B cell (primary cell): ENCODE measurements around the gene CDK5RAP2. TPM values are rescaled to one million over a fixed set of nuclear protein-coding genes. Genes with fewer than 3 reads are reported as not detected.
"Not testable (repeated sequence)": the region's sequence is repeated elsewhere in the genome, so short reads cannot be mapped to it uniquely, and the experiment has no call there.

Experiments used
- ATAC-seq: fragments of 200-7000 bp; cut with Tn5 transposase; one replicate; pipeline ENCODE4 v1.10.0; 2021; ENCODE audit warnings: low read depth, mild to moderate bottlenecking, moderate number of reproducible peaks, moderate library complexity
- CTCF ChIA-PET: fragments of 350-600 bp; sonication (Branson Sonifier 250); formaldehyde crosslinking; loops from one replicate; lab custom pipeline; 2021; ENCODE audit warnings: antibody characterized with exemption, inconsistent platforms; lab: Charles Lee
- POLR2A ChIA-PET: fragments of 350-600 bp; sonication (Branson Sonifier 250); formaldehyde crosslinking; loops from one replicate; lab custom pipeline; 2021; ENCODE audit warnings: antibody characterized with exemption; lab: Charles Lee
- DNase-seq: peaks from one replicate; pipeline ENCODE4 v3.0.0; 2013
- H2AFZ ChIP-seq: 2 replicates; pipeline ENCODE4 v1.6.1; 2012; ENCODE audit warnings: mild to moderate bottlenecking, low read depth, low read length; ENCODE audit not compliant: insufficient read depth, poor library complexity, severe bottlenecking
- H3K27ac ChIP-seq, 2 donors: 1 replicate in 1 of 2; 2 replicates in 1 of 2; pipeline ENCODE4 v1.5.1; 2012 to 2013; ENCODE audit warnings: low read length in 2 of 2, mild to moderate bottlenecking in 2 of 2, moderate library complexity in 1 of 2
- H3K27me3 ChIP-seq, 4 experiments: fragments of 200-600 bp in 1 of 4; sonication (generic) in 1 of 4; replicated peaks in 1 of 4; 1 replicate in 2 of 4; 2 replicates in 2 of 4; pipeline versions ENCODE4 v1.6.1 to v1.7.0; 2013 to 2016; ENCODE audit warnings: low read length in 3 of 4, mild to moderate bottlenecking in 2 of 4, mixed read lengths in 1 of 4, moderate library complexity in 1 of 4; ENCODE audit not compliant: insufficient read depth in 4 of 4, control insufficient read depth in 3 of 4; ENCODE audit errors: control extremely low read depth in 1 of 4
- H3K36me3 ChIP-seq, 2 experiments: replicated peaks in 1 of 2; 1 replicate in 1 of 2; 2 replicates in 1 of 2; pipeline versions ENCODE4 v1.6.1 to v1.7.1; 2013; ENCODE audit warnings: low read length in 1 of 2; ENCODE audit not compliant: insufficient read depth in 2 of 2, control insufficient read depth in 1 of 2; ENCODE audit errors: control extremely low read depth in 1 of 2, extremely low read depth in 1 of 2
- H3K4me1 ChIP-seq, 2 donors: fragments of 200-600 bp in 1 of 2; sonication (generic) in 1 of 2; 1 replicate in 1 of 2; 2 replicates in 1 of 2; pipeline versions ENCODE4 v1.5.1 to v1.6.1; 2013 to 2017; ENCODE audit warnings: low read length in 2 of 2; ENCODE audit not compliant: control insufficient read depth in 2 of 2, insufficient read depth in 2 of 2
- H3K4me2 ChIP-seq: replicated peaks from 2 replicates; pipeline ENCODE3; 2012; ENCODE audit warnings: mild to moderate bottlenecking, low read depth, low read length; ENCODE audit not compliant: poor library complexity, severe bottlenecking
- H3K4me3 ChIP-seq, 5 experiments: fragments of 200-600 bp in 1 of 5; sonication (generic) in 1 of 5; 1 replicate in 3 of 5; 2 replicates in 2 of 5; pipeline versions ENCODE4 v1.5.1 to v1.7.0; 2011 to 2016; ENCODE audit warnings: low read length in 4 of 5, mild to moderate bottlenecking in 4 of 5, low read depth in 2 of 5, control low read depth in 1 of 5, moderate library complexity in 1 of 5; ENCODE audit not compliant: insufficient read depth in 1 of 5; ENCODE audit errors: control extremely low read depth in 1 of 5, extremely low read depth in 1 of 5
- H3K79me2 ChIP-seq: fragments of 200-600 bp; sonication (generic); one replicate; pipeline ENCODE4 v1.6.0; 2016; ENCODE audit warnings: low read length; ENCODE audit not compliant: control insufficient read depth, insufficient read depth
- H3K9ac ChIP-seq: fragments of 200-600 bp; sonication (generic); 2 replicates; pipeline ENCODE4 v1.6.1; 2017; ENCODE audit warnings: mild to moderate bottlenecking, low read length, moderate library complexity
- H3K9me3 ChIP-seq, 3 donors: one replicate each; pipeline versions ENCODE4 v1.6.1 to v1.7.1; 2013; ENCODE audit warnings: low read length in 2 of 3; ENCODE audit not compliant: control insufficient read depth in 2 of 3, insufficient read depth in 1 of 3; ENCODE audit errors: control extremely low read depth in 1 of 3
- H4K20me1 ChIP-seq: 2 replicates; pipeline ENCODE4 v1.6.0; 2012; ENCODE audit warnings: mild to moderate bottlenecking, low read length; ENCODE audit not compliant: insufficient read depth, control insufficient read depth, poor library complexity, severe bottlenecking
- H3K27ac Mint-ChIP-seq: one replicate; pipeline ENCODE4 v1.8.0; 2021; ENCODE audit warnings: mixed read lengths
- H3K27me3 Mint-ChIP-seq: one replicate; pipeline ENCODE4 v1.8.0; 2021; ENCODE audit warnings: mixed read lengths
- H3K4me1 Mint-ChIP-seq: one replicate; pipeline ENCODE4 v1.8.0; 2021; ENCODE audit warnings: mixed read lengths
- H3K4me3 Mint-ChIP-seq: one replicate; pipeline ENCODE4 v1.8.0; 2021; ENCODE audit warnings: mixed read lengths
- H3K9me3 Mint-ChIP-seq: one replicate; pipeline ENCODE4 v1.8.0; 2022; ENCODE audit warnings: mixed read lengths; ENCODE audit not compliant: insufficient read depth
- EZH2 ChIP-seq: IDR thresholded peaks from 2 replicates; pipeline ENCODE4 v1.6.1; 2012; ENCODE audit warnings: borderline replicate concordance, low read depth, mild to moderate bottlenecking, moderate library complexity, low read length; ENCODE audit not compliant: insufficient read depth, poor library complexity, severe bottlenecking
- WGBS: methylation state at CpG from one replicate; pipeline ENCODE4 v1.1.5; 2013; ENCODE audit warnings: missing lambda C conversion rate; ENCODE audit not compliant: insufficient coverage; 5-methylcytosine and 5-hydroxymethylcytosine counted together
- intact Hi-C: fragments of 100-400 bp; cut with micrococcal nuclease; formaldehyde crosslinking; loops from one replicate; pipeline ENCODE4 v1.10.0; 2022
- polyA minus RNA-seq: library from RNA; depleted of rRNA, polyadenylated mRNA; stranded (reverse); fragments of >200 nt; gene quantifications from 2 replicates; pipeline ENCODE4 v1.2.3, GENCODE V29; 2012
- polyA plus RNA-seq: library from polyadenylated mRNA; depleted of rRNA; stranded (reverse); fragments of >200 nt; gene quantifications from 2 replicates; pipeline ENCODE4 v1.2.3, GENCODE V29; 2012
- total RNA-seq, 2 donors: library from RNA; stranded (reverse); fragments of 120-200 nt in 1 of 2; gene quantifications; 1 replicate in 1 of 2; 2 replicates in 1 of 2; pipeline versions ENCODE4 v1.2.3 to v1.2.4, GENCODE V29; 2013 to 2022
- TF ChIP-seq, protein P1 (sequence below): fragments of 200-600 bp; IDR thresholded peaks from one replicate; pipeline ENCODE4 v1.8.0; 2022; ENCODE audit warnings: antibody characterized with exemption, mild to moderate bottlenecking

CDK5RAP2 gene
- total RNA-seq: 116 and 122 TPM in 2 replicates
- 42.0 TPM for total RNA-seq (2013)
- polyA plus RNA-seq: 31.3 and 46.9 TPM in 2 replicates
- polyA minus RNA-seq: 24.1 and 40.3 TPM in 2 replicates

DNA sequence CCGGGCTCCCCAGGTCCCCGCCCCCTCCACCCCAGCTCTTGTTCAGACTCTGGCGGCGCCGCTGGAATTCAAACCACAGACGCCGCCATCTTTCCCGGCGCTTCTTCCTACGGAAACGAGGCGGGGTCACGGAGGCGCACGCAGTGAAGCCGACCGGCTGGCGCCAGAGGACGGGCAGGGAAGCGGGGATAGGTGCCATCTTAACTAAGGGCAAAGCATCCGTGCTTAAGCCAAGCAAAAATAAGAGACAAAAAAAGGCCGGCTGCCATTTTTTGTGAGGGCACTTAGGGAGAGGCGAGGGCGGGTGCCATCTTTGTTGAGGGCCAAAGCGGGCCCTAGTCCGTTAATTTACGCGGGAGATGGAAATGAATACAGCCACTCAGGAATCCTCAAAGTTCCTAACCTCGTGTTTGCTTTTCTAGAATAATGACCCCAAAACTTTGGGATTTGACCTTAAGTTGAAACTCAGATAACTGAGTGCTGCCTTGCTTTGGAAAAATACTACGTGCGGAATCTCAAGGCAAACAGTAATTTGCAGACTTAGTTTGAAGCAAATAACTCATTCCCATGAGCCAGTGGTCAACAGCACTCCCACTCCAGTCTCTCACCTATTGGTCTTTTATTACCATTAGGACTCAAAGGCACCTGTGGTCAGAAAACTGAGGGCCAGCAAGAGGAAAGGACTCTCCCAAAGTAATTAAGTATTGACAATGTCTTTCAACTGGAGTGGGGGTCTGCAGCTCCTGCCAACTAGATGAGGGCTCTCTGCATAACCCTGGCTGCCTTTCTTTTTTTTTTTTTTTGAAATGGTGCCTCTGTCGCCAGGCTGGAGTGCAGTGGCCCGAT lies at the start of gene CDK5RAP2:
TSS of gene CDK5RAP2 (minus strand) at position 117 of the 846 bp plus-strand sequence. CDS start 189 bp downstream, outside the sequence.
- intact Hi-C loops: loop anchor here (1.0 to 5.0 kb wide), 3 partner anchors 134 to 1687 kb away; partner anchors contain the start of gene MEGF9

DNA sequence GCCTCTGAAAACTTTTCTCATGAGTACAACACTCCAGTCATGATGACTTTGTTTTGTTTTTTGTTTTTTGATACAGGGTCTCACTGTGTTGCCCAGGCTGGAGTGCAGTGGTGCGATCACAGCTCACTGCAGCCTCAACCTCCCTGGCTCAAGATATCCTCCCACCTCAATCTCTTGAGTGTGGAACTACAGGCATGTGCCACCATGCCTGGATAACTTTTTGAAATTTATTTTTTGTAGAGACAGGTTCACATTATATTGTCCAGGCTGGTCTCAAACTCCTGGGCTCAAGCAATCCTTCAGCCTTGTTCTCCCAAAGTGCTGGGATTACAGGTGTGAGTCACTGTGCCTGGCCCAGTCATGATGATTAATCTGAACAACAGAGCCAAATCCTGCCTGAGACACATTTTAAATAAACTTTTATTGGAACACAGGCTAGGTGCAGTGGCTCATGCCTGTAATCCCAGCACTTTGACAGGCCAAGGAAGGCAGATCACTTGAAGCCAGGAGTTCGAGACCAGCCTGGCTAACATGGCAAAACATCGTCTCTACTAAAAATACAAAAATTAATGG lies 49.0 kb upstream of the CDK5RAP2 start:
- DNase-seq, H3K4me1 ChIP-seq, intact Hi-C loops, H3K4me2 ChIP-seq, H2AFZ ChIP-seq, H3K9ac ChIP-seq, H3K9me3 Mint-ChIP-seq, H3K79me2 ChIP-seq, H3K36me3 ChIP-seq, H3K27ac ChIP-seq, ATAC-seq, H3K27ac Mint-ChIP-seq, H3K27me3 ChIP-seq, H4K20me1 ChIP-seq, POLR2A ChIA-PET, H3K9me3 ChIP-seq, CTCF ChIA-PET, H3K4me3 ChIP-seq, H3K4me3 Mint-ChIP-seq, H3K4me1 Mint-ChIP-seq, H3K27me3 Mint-ChIP-seq: not testable (repeated sequence)
- 100% methylated on average over 2 of the region's 3 CpGs for WGBS

More for the DNA sequence above, at the start of gene CDK5RAP2:
- Histone ChIP-seq H3K9me3 (no peaks in the 10 kb centered on the region), H3K4me1 (peaks cover 27 to 31% of the 10 kb centered on the region in 2 donors), H3K27me3 (no peaks in the 10 kb centered on the region), H3K4me2 (peak within 1 kb of the TSS; percentile 78), H3K4me3 (peak within 1 kb of the TSS; percentile 70 to 92 (median 86)), H3K27ac (peak within 1 kb of the TSS; percentile 77 to 78), H4K20me1 (peaks cover under 1% of the 10 kb centered on the region), H3K36me3 (peaks cover 0 to 6% of the 10 kb centered on the region in 2 experiments), H3K79me2 (peaks cover 69% of the 10 kb centered on the region), H3K9ac (peak within 1 kb of the TSS; percentile 82), H2AFZ (peak within 1 kb of the TSS; percentile 97)
- peak; percentile 94 for DNase-seq
- Mint-ChIP-seq H3K27ac (peak within 1 kb of the TSS; percentile 93), H3K27me3 (no peaks in the 10 kb centered on the region), H3K4me1 (peaks cover 56% of the 10 kb centered on the region), H3K9me3 (no peaks in the 10 kb centered on the region), H3K4me3 (peak within 1 kb of the TSS; percentile 94)
- peak; percentile 92 for ATAC-seq
- ChIA-PET POLR2A (interaction anchor here (0.6 kb wide), 1 partner anchor 89 kb away, joined by 3 read pairs; no protein-coding TSS in a partner anchor), CTCF (interaction anchor here (0.9 kb wide), 1 partner anchor 40 kb away, joined by 3 read pairs; no protein-coding TSS in a partner anchor)
- 4% methylated on average over 30 of the region's 33 CpGs for WGBS
- no peak for TF ChIP-seq EZH2
- TF ChIP-seq, protein P1, sequence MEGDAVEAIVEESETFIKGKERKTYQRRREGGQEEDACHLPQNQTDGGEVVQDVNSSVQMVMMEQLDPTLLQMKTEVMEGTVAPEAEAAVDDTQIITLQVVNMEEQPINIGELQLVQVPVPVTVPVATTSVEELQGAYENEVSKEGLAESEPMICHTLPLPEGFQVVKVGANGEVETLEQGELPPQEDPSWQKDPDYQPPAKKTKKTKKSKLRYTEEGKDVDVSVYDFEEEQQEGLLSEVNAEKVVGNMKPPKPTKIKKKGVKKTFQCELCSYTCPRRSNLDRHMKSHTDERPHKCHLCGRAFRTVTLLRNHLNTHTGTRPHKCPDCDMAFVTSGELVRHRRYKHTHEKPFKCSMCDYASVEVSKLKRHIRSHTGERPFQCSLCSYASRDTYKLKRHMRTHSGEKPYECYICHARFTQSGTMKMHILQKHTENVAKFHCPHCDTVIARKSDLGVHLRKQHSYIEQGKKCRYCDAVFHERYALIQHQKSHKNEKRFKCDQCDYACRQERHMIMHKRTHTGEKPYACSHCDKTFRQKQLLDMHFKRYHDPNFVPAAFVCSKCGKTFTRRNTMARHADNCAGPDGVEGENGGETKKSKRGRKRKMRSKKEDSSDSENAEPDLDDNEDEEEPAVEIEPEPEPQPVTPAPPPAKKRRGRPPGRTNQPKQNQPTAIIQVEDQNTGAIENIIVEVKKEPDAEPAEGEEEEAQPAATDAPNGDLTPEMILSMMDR: no peak
